ENCODE measurements around the gene FCRL4. TPM values are rescaled to one million over a fixed set of nuclear protein-coding genes. Genes with fewer than 3 reads are reported as not detected.

FCRL4 gene
- total RNA-seq, 1 donor from 2014 or later: not detected

DNA sequence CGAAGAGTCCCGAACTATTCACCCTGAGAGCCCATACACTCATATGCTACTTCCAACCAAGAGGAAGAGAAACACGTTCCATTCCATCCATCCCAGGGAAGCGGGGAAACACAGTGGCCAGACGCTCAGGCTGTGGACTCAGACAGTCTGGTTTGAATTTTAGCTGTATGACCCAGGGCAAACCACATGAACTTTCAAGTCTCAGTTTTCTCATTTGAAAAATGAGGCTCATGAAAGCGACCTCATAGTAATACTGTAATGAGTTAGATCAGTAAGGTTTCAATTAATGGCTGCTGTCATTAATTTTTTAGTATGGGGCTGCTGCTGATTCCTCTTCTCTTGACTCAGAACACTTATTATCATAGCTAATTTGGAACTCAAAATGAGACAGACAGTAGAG, 1.5 kb downstream of the FCRL4 start:
- H3K4me3 ChIP-seq: no peak overlapping the region
- H3K9me3 ChIP-seq: no peaks in the 10 kb centered on the region
- no peaks in the 10 kb centered on the region for H3K27me3 ChIP-seq
- H3K27ac ChIP-seq: no peak overlapping the region
- intact Hi-C loops (cut with DNase I): no loop called here
- no peak for DNase-seq (ENCODE audit: extremely low spot score in 2 of 2)
- no peaks in the 10 kb centered on the region for H3K4me1 ChIP-seq
- H3K36me3 ChIP-seq: no peaks in the 10 kb centered on the region
- TF ChIP-seq, protein P1, sequence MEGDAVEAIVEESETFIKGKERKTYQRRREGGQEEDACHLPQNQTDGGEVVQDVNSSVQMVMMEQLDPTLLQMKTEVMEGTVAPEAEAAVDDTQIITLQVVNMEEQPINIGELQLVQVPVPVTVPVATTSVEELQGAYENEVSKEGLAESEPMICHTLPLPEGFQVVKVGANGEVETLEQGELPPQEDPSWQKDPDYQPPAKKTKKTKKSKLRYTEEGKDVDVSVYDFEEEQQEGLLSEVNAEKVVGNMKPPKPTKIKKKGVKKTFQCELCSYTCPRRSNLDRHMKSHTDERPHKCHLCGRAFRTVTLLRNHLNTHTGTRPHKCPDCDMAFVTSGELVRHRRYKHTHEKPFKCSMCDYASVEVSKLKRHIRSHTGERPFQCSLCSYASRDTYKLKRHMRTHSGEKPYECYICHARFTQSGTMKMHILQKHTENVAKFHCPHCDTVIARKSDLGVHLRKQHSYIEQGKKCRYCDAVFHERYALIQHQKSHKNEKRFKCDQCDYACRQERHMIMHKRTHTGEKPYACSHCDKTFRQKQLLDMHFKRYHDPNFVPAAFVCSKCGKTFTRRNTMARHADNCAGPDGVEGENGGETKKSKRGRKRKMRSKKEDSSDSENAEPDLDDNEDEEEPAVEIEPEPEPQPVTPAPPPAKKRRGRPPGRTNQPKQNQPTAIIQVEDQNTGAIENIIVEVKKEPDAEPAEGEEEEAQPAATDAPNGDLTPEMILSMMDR (IDR thresholded peaks at IDR 0.05): no peak
- TF ChIP-seq POLR2A (IDR thresholded peaks at IDR 0.05) (no peak), POLR2AphosphoS5 (IDR thresholded peaks at IDR 0.05; ENCODE audit: insufficient read depth in 1 of 2, low read depth in 1 of 2) (no peak)

DNA sequence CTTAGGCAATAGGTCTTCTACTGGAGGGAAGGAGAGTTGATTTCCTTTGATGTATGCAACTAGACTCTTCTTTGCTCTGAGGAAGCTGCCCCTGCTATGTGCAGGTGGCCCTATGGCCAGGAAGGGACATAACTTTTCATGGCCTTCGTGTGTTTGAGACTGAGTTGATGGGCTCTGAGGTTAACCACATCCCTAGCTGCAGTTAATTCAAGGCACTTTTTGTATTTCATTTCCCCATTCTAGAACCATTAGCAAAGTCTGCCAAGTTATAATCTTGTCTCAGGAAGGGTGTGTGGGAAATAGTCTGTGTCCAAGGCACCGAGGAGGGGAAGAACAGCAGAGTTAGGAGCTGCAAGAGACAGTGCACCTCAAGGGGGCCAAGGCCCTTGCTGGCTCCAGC, 2.5 kb downstream of the FCRL4 start:
- H3K9me3 ChIP-seq: no peaks in the 10 kb centered on the region
- intact Hi-C loops (cut with DNase I): no loop called here
- H3K27ac ChIP-seq: no peak overlapping the region
- TF ChIP-seq POLR2A (IDR thresholded peaks at IDR 0.05): no peak
- DNase-seq (ENCODE audit: extremely low spot score in 2 of 2): no peak
- H3K27me3 ChIP-seq: no peaks in the 10 kb centered on the region
- H3K36me3 ChIP-seq: no peaks in the 10 kb centered on the region
- no peak overlapping the region for H3K4me3 ChIP-seq
- H3K4me1 ChIP-seq: no peaks in the 10 kb centered on the region

DNA sequence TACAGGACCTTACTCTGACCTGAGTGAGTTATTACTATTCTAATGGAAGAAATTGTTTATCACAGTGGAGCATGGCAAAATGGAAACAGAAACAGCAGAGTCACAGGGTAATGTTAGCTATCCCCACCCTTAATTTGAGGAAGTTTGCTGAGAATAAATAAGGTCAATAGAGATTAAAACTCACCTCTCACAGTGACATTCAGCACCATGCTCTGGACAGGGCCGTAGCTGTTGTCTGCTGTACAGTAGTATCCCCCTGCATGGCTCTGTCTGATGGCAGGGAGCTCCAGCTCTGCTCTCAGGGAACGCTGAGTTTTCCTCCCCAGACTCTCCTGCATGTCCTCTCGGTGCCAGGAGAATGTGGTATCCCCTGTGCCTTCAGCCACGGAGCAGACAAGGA, 11.9 kb downstream of the FCRL4 start:
- Histone ChIP-seq H3K4me3 (no peak overlapping the region), H3K36me3 (no peaks in the 10 kb centered on the region), H3K9me3 (no peaks in the 10 kb centered on the region), H3K4me1 (no peaks in the 10 kb centered on the region), H3K27me3 (no peaks in the 10 kb centered on the region), H3K27ac (no peak overlapping the region)
- DNase-seq (ENCODE audit: extremely low spot score in 2 of 2): no peak
- TF ChIP-seq, protein P1 (IDR thresholded peaks at IDR 0.05): no peak
- TF ChIP-seq POLR2A (IDR thresholded peaks at IDR 0.05): no peak
- no peak for TF ChIP-seq POLR2AphosphoS5 (IDR thresholded peaks at IDR 0.05; ENCODE audit: insufficient read depth in 1 of 2, low read depth in 1 of 2)
- intact Hi-C loops (cut with DNase I): no loop called here

DNA sequence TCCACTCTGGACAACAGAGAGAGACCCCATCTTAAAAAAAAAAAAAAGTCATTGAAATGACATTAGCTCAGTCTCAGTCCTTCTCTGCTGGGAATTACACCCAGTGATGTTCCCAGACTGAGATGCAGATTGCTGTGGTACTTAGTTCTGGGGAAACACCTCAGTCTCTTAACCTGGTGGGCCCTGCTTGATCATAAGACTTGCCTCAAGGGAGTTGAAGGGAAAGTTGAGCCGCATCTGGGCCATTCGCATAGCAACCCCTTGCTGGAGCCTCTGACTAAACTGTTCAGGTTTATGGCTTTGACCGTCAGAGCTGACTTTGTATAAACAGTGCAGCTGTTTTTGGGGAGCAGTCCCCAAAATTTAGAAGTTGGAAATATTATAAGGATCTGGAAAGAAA, 13.4 kb downstream of the FCRL4 start:
- DNase-seq (ENCODE audit: extremely low spot score in 2 of 2): no peak
- Histone ChIP-seq H3K9me3 (no peaks in the 10 kb centered on the region), H3K36me3 (no peaks in the 10 kb centered on the region), H3K27me3 (no peaks in the 10 kb centered on the region), H3K4me1 (no peaks in the 10 kb centered on the region), H3K4me3 (no peak overlapping the region), H3K27ac (no peak overlapping the region)
- no peak for TF ChIP-seq POLR2A (IDR thresholded peaks at IDR 0.05)
- no peak for TF ChIP-seq POLR2AphosphoS5 (IDR thresholded peaks at IDR 0.05; ENCODE audit: insufficient read depth in 1 of 2, low read depth in 1 of 2)
- TF ChIP-seq, protein P1 (IDR thresholded peaks at IDR 0.05): no peak
- intact Hi-C loops (cut with DNase I): no loop called here

DNA sequence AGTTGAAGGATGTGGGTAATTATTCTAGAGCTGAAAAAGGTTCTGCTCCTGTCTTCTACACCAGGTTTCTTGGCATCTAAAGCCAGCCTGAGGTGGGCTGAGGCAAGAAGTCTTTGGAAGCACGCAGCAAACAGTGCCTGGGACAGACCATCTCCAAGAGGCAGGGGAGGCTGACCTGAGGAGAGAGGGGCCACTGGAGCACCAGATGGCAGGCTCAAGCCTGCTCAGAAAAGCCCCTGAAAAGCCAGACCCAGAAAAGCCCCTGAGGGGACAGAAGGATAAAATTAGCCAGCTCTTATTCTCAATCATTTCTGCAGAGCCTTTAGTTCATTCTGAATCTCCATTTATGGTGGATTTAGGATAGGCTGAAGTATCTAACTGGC, 17.1 kb downstream of the FCRL4 start:
- intact Hi-C loops (cut with DNase I): no loop called here

More for the DNA sequence above, 17.1 kb downstream of the FCRL4 start:
- DNase-seq (ENCODE audit: extremely low spot score in 2 of 2): no peak
- Histone ChIP-seq H3K4me1 (no peaks in the 10 kb centered on the region), H3K4me3 (no peak overlapping the region), H3K27ac (no peak overlapping the region), H3K9me3 (no peaks in the 10 kb centered on the region), H3K36me3 (no peaks in the 10 kb centered on the region), H3K27me3 (no peaks in the 10 kb centered on the region)
- TF ChIP-seq POLR2AphosphoS5 (IDR thresholded peaks at IDR 0.05; ENCODE audit: insufficient read depth in 1 of 2, low read depth in 1 of 2): no peak
- TF ChIP-seq POLR2A (IDR thresholded peaks at IDR 0.05): no peak
- TF ChIP-seq, protein P1 (IDR thresholded peaks at IDR 0.05): no peak
